SK-N-SH (cell line): ENCODE data around the gene RUSC2.

Experiments used
- ELF1 ChIP-seq: IDR thresholded peaks from 2 replicates; pipeline ENCODE4 v1.4.0; 2012
- EP300 ChIP-seq, 2 experiments: IDR thresholded peaks; 2 replicates each; pipeline versions ENCODE4 v1.4.0 to v1.6.1; 2012; ENCODE audit warnings: borderline replicate concordance in 1 of 2, low read depth in 1 of 2, low read length in 1 of 2
- FOXM1 ChIP-seq: IDR thresholded peaks from 2 replicates; pipeline ENCODE4 v1.4.0; 2012; ENCODE audit warnings: low read depth, mild to moderate bottlenecking
- JUND ChIP-seq: IDR thresholded peaks from 2 replicates; pipeline ENCODE4 v1.4.0; 2012
- POLR2AphosphoS5 ChIP-seq: IDR thresholded peaks from 2 replicates; pipeline ENCODE4 v1.6.1; 2012; ENCODE audit warnings: low read depth, low read length
- RAD21 ChIP-seq: IDR thresholded peaks from 2 replicates; pipeline ENCODE4 v1.6.1; 2012; ENCODE audit warnings: mild to moderate bottlenecking, low read length
- RFX5 ChIP-seq: IDR thresholded peaks from 2 replicates; pipeline ENCODE4 v1.6.1; 2012; ENCODE audit warnings: mild to moderate bottlenecking, improper control_type of control experiment, low read length
- TF ChIP-seq, protein P1 (sequence below): fragments of 200-600 bp; sonication (generic); IDR thresholded peaks from 2 replicates; pipeline ENCODE4 v1.6.1; 2017; ENCODE audit warnings: antibody characterized with exemption, mild to moderate bottlenecking, moderate library complexity

DNA sequence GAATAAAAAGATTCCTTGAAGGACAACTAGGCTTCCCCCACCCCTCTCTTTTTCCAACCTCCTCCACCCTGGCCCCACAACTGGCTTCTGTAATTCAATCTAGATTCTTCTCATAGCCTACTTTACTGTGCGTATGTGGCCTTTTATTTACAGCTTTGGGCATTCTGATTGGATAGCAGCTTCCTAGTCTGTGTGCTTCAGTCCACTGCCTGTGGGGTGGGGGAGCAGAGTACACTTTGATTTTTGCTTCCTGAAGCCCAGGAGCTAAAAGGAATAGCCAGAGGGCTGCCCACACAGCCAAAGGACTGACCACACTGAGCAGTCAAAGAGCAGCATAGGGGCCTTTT, 30.4 kb downstream of the RUSC2 start:
- TF ChIP-seq JUND (no peak), EP300 (IDR thresholded peaks at IDR 0.05; ENCODE audit: borderline replicate concordance in 1 of 2, low read depth in 1 of 2, low read length in 1 of 2) (no peak), RAD21 (no peak), RFX5 (no peak), POLR2AphosphoS5 (no peak), ELF1 (no peak), FOXM1 (no peak)
- TF ChIP-seq, protein P1, sequence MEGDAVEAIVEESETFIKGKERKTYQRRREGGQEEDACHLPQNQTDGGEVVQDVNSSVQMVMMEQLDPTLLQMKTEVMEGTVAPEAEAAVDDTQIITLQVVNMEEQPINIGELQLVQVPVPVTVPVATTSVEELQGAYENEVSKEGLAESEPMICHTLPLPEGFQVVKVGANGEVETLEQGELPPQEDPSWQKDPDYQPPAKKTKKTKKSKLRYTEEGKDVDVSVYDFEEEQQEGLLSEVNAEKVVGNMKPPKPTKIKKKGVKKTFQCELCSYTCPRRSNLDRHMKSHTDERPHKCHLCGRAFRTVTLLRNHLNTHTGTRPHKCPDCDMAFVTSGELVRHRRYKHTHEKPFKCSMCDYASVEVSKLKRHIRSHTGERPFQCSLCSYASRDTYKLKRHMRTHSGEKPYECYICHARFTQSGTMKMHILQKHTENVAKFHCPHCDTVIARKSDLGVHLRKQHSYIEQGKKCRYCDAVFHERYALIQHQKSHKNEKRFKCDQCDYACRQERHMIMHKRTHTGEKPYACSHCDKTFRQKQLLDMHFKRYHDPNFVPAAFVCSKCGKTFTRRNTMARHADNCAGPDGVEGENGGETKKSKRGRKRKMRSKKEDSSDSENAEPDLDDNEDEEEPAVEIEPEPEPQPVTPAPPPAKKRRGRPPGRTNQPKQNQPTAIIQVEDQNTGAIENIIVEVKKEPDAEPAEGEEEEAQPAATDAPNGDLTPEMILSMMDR, result no peak
